ENCODE data around the gene HSBP1L1.
"Not testable (repeated sequence)": the region's sequence is repeated elsewhere in the genome, so short reads cannot be mapped to it uniquely, and the experiment has no call there.

HSBP1L1 gene

DNA sequence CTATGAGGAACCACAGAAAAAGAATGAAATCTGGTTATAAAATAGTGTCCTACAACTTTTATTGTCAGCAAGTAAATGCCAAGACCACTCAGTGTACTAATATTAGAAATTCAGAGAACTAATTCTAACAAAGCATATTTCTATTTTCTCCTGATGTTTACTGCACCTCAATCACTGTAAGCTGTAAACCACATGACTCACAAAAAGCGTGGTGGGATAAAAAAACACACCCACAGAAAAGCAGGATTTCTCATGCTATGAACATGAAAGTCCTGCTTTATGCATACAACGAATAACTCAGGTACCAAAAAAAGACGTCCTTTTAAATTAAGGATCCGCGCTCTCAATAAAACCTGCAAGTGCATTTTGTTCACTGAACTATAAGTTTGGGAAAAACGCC, 23.1 kb downstream of the HSBP1L1 start:
- no peak for DNase-seq (ENCODE audit: low read depth)

GRCh38 chr18:79988071-79988450, 23.6 kb downstream of the HSBP1L1 start:
- DNase-seq (ENCODE audit: low read depth), result peak; percentile 39

DNA sequence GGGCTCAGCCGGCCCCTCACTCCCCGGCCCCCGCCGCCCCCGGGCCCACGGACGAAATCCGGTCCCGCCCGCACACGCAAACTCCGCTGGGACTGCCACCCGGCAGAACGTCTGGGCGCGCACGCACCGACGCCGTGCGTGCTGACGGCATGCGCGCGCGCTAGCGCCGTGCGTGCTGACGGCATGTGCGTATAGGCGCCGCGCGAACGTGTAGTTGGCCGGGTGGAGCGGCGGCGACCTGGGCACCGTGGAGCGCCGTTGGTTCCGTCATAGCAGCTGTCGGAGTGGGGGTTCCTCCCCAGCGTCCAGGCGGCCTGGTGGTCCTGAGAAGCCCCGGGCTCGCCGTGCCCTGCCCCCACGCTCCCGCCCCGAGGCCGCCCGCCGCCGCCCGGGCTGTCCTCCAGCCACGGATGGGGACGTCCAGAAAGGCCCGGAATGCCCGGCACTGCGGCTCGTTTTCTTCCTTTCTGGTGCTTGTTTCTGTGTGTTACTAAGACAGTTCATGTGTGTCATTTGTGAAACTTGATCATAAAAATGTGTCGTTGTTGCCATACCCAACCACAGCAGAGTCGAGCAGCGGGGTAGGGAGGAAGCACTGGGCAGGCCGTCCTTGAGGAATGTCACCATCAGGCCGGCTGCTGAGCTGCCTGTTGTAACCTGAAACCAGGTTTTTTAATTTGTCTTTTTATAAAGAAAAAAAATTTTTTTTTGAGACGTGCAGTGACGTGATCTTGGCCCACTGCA, 24.2 kb downstream of the HSBP1L1 start, which contains the start of gene TXNL4A:
Gene TXNL4A, minus strand, starts transcription at position 113 of the 744 bp plus-strand sequence. CDS start 171 bp downstream, outside the sequence.
- DNase-seq (ENCODE audit: low read depth), result peak; percentile 82

- no peak for DNase-seq (ENCODE audit: low read depth)
Measured at GRCh38 chr18:79989195-79989497, 24.7 kb downstream of the HSBP1L1 start.

DNA sequence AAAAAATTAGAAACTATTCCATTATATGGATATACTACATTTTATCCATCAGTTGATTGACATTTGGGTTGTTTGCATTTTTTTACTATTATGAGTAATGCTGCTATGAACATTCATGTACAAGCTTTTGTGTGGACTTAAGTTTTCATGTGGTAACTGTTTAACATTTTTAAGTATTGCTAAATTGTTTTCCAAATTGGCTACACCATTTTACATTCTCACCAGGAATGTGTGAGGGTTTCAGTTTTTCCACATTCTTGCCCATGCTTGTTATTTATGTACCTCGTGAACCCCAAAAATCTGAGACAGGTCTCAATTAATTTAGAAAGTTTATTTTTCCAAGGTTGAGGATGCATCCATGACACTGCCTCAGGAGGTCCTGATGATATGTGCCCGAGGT, 27.1 kb downstream of the HSBP1L1 start:
- no peak for DNase-seq (ENCODE audit: low read depth)

- not testable (repeated sequence) for DNase-seq (ENCODE audit: low read depth)
Measured at GRCh38 chr18:79999701-80000100, 35.3 kb downstream of the HSBP1L1 start.

DNA sequence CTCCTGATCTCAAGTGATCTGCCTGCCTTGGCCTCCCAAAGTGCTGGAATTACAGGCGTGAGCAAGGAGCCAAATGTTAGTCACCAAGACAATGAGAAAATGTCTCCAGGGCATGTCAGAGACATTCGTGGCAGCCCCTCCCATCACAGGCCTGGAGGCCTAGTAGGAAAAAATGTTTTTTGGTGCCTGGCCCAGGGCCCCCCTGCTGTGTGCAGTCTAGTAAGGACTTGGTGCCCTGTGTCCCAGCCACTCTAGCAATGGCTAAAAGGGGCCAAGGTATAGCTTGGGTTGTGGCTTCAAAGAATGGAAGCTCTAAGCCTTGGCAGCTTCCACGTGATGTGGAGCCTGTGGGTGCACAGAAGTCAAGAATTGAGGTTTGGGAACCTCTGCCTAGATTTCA, 36.4 kb downstream of the HSBP1L1 start:
- DNase-seq (ENCODE audit: low read depth), result no peak

DNA sequence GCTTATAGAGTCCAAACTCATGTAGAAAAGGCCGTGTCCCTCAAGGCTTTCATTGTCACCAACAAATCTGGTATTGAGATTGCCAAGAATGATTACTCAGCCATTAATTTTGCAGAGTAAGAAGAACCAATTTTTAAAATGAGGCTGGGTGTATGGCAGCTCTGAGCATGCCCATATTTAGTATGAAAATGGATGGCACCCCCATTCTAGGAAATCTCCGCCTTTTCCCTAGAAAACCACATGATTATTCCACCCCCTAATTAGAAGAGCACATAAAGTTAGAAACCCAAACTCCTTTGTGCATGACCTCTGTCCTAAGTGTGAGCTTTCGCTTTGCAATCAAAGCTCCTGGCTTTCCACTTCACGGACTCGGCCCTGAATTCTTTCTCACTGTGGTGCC, 38.0 kb downstream of the HSBP1L1 start:
- DNase-seq (ENCODE audit: low read depth), result no peak

DNA sequence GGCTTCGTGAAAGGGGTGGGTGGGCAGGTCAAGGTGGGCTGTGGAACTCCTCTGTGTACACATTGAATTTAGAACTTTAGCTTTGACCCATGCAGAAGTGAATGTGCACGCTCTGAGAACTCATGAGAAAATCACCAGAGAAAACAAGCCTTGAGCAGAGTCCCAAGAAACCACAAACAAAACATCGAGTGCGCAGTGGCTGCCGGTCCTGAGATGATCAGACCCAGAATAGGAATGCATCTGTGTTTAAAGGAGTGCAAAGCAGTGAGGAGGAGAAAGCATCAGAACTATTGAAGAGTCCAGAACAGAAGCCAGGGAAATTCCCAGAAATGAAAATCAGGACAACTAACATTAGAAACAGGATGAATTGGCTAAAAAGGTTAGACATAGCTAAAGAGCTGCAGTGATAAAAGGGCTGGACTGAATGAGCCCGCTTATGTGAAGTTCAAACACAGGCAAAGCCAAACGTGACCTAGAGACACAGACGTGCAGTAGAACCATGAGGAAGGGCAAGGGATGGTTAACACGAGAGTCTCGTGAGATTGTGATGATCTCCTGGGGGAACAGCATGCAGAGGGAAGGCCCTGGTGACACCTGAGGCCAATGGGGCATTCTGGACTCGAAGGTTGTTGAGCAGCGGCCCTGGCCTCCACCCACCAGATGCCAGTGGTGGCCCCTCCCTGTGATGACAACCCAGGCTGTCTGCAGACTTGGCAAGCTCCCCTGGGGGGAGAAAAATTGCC, 40.3 kb downstream of the HSBP1L1 start:
- no peak for DNase-seq (ENCODE audit: low read depth)

DNA sequence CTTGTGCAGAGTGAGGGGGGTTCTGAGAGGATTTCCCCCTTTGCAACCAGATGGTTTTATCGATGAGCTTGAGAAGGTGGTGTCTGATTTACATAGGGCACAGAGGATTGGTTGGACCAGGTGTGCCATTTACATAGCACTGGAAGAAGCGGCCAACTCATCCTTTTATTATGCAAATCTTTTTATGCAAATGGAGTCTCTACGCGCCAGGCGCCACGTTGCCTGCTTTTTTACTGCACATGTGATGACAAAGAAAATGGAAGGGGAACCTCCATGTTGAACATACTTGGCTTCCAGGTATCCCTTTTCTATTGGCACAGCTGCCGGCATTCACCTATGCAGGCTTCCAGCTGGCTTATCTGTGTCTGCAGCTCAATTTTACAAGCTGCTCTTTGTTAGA, 42.3 kb downstream of the HSBP1L1 start:
- DNase-seq (ENCODE audit: low read depth), result no peak

DNA sequence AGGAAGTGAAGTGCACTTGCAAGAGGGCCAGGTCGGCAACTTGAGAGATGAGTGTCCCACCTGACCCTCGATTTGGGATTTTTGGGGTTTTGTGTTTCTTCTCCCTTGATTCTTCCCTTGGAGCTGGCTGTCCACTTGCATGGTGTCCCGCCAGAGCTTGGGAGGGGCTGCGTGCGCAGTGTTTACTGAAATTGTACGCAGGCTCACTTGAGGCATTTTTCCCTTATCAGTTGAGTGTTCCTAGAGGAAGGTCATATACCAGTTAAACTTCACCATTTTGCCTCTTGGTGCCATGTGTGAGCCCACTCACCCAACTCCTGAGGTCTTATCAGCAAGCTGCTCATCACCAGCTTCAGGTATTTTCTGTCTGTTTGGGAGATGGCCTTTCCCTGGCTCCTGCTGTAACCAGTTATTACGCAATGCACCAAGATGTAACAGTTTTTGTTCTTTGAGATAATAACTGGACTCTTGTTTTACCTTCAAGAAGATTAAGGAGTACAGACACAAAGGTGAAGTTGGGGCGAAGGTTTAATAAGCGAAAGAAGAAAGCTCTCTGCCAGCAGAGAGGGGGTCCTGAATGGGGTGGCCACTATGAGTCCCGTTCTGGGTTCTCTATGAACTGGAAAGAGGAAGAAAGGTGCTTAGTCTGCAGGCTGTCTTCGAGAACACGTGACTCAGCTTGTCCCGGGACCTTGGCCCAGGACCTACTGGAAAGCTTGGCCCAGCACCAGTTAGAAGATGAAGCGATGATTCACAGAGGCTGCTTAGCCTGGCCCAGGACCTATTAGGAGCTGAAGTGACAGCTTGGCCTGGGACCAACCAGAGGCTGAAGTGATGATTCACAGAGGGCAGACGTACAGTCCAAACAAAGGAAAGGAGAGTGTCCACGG, 45.5 kb downstream of the HSBP1L1 start:
- DNase-seq (ENCODE audit: low read depth), result no peak

- no peak for DNase-seq (ENCODE audit: low read depth)
Measured at GRCh38 chr18:80010551-80010906, 46.1 kb downstream of the HSBP1L1 start.

DNA sequence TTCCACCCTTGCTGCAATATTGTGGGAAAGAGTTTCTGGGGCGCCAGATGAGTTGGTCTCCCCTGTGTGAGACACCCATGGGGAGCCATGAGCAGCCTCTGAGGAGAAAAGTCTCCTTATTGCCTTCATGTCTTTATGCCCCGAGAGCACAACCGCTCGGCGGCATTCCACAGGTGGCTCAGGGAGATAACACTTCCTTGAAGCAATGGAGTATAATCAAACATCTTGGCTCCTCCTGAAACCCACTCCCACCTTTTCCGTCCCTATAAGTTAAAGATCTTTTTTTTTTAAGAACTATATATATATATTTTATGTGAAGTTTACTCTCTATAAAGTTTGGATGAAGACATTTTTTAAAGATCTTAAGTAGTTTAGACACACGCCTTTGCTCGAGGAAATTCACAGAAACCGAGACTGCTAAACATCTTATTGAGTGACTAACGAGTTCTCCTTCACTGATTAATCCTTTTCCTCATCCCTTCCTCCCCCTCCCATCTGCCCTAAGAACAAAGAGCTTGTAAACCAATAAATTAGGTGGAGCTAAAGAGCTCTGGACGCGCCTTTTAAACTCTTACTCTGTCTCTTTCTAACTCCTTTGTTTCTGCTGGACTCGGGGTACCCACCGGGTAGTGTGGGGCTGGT, 47.2 kb downstream of the HSBP1L1 start:
- DNase-seq (ENCODE audit: low read depth), result not testable (repeated sequence)

DNA sequence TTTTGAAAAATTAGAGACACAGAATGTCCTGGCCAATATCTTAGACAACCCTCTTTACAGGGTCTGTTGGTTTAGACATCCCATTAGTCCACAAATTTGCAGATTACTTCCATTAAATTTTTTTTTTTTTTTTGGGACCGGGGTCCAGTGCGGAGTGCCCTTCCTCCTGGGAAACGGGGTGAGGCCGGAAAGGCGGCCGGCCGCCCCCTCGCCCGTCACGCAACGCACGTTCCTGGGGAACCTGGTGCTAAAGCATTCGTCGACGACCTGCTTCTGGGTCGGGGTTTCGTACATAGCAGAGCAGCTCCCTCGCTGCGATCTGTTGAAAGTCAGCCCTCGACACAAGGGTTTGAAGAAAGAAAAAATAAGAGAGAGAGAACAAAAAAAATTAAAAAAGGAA, 48.3 kb downstream of the HSBP1L1 start:
- DNase-seq (ENCODE audit: low read depth), result no peak

Measured in activated T-cell treated with anti-CD3 and anti-CD28 coated beads for 24 hours (primary cell).